Astrocyte of the cerebellum (primary cell): ENCODE measurements around the gene TMPRSS2.

Experiments
- DNase-seq: peaks from one replicate; pipeline ENCODE4 v3.0.0-alpha.2; 2011; ENCODE audit warnings: low read depth
- H3K4me3 ChIP-seq: 2 replicates; pipeline ENCODE4 v1.5.1; 2011; ENCODE audit warnings: mild to moderate bottlenecking, low read depth, low read length, moderate library complexity
- CTCF ChIP-seq: IDR thresholded peaks from 2 replicates; pipeline ENCODE4 v1.5.1; 2012; ENCODE audit warnings: low read length, low read depth, moderate library complexity, mild to moderate bottlenecking; ENCODE audit errors: missing control alignments
- in situ Hi-C: cut with HindIII; loops from 2 replicates; pipeline ENCODE4 v1.10.0; 2017; ENCODE audit warnings: low sequenced_read_pairs

Gene TMPRSS2

GRCh38 chr21:41526478-41527087 lies 18.6 kb upstream of the TMPRSS2 start:
- DNase-seq = no peak
- in situ Hi-C loops = no loop called here
- TF ChIP-seq CTCF = no peak
- H3K4me3 ChIP-seq = no peak overlapping the region

GRCh38 chr21:41523175-41523574 lies 15.2 kb upstream of the TMPRSS2 start:
- no peak for DNase-seq
- TF ChIP-seq CTCF = no peak
- in situ Hi-C loops = no loop called here
- H3K4me3 ChIP-seq = no peak overlapping the region

GRCh38 chr21:41521489-41522027 lies 13.6 kb upstream of the TMPRSS2 start:
- DNase-seq = no peak

GRCh38 chr21:41520560-41521442 lies 12.8 kb upstream of the TMPRSS2 start:
- TF ChIP-seq CTCF = no peak
- no peak overlapping the region for H3K4me3 ChIP-seq
- in situ Hi-C loops = no loop called here
- DNase-seq = no peak

More at GRCh38 chr21:41521489-41522027, 13.6 kb upstream of the TMPRSS2 start:
- in situ Hi-C loops = no loop called here
- no peak overlapping the region for H3K4me3 ChIP-seq
- no peak for TF ChIP-seq CTCF

- no peak overlapping the region for H3K4me3 ChIP-seq
- in situ Hi-C loops = no loop called here
- no peak for DNase-seq
- no peak for TF ChIP-seq CTCF
These were observed 12.0 kb upstream of the TMPRSS2 start for GRCh38 chr21:41519806-41520559.

- no peak for TF ChIP-seq CTCF
These were observed 10.8 kb upstream of the TMPRSS2 start for GRCh38 chr21:41518757-41519156.

More at GRCh38 chr21:41518757-41519156, 10.8 kb upstream of the TMPRSS2 start:
- in situ Hi-C loops = no loop called here
- no peak overlapping the region for H3K4me3 ChIP-seq
- no peak for DNase-seq
